Activated naive CD4-positive, alpha-beta T cell treated with anti-CD3 and anti-CD28 coated beads for 36 hours (primary cell): ENCODE measurements around the gene SUPT6H. TPM values are rescaled to one million over a fixed set of nuclear protein-coding genes. Genes with fewer than 3 reads are reported as not detected.

ENCODE experiments used
- CTCF ChIA-PET: fragments of 350-600 bp; sonication (Branson Sonifier 250); formaldehyde crosslinking; loops from one replicate; lab custom pipeline; 2021; ENCODE audit warnings: antibody characterized with exemption; lab: Charles Lee
- DNase-seq: peaks from one replicate; pipeline ENCODE4 v3.0.0-alpha.2; 2020
- H3K27ac Mint-ChIP-seq: one replicate; pipeline ENCODE4 v1.8.0; 2021; ENCODE audit warnings: mild to moderate bottlenecking, mixed read lengths
- H3K27me3 Mint-ChIP-seq: one replicate; pipeline ENCODE4 v1.8.0; 2021; ENCODE audit warnings: low read depth, mixed read lengths
- H3K36me3 Mint-ChIP-seq: one replicate; pipeline ENCODE4 v1.8.0; 2021; ENCODE audit warnings: low read depth, mixed read lengths
- H3K4me1 Mint-ChIP-seq: one replicate; pipeline ENCODE4 v1.8.0; 2021; ENCODE audit warnings: low read depth, mixed read lengths
- H3K4me3 Mint-ChIP-seq: one replicate; pipeline ENCODE4 v1.8.0; 2021; ENCODE audit warnings: mild to moderate bottlenecking, moderate library complexity, mixed read lengths
- H3K9me3 Mint-ChIP-seq: one replicate; pipeline ENCODE4 v1.8.0; 2021; ENCODE audit warnings: mixed read lengths
- intact Hi-C: fragments of 100-400 bp; cut with micrococcal nuclease; formaldehyde crosslinking; loops from one replicate; pipeline ENCODE4 v1.15.1; 2023
- total RNA-seq, 2 experiments: library from RNA; stranded (reverse); gene quantifications; one replicate each; pipeline ENCODE4 v1.2.3, GENCODE V29; 2021

SUPT6H gene
- total RNA-seq, 2 experiments from 2014 or later = 50.8 to 52.1 TPM

- Mint-ChIP-seq H3K9me3 (no peaks in the 10 kb centered on the region), H3K4me3 (no peak overlapping the region), H3K27ac (peak overlapping the region; percentile 22), H3K27me3 (no peaks in the 10 kb centered on the region), H3K36me3 (peaks cover 20% of the 10 kb centered on the region), H3K4me1 (no peaks in the 10 kb centered on the region)
- no peak for DNase-seq
- intact Hi-C loops = no loop called here
- CTCF ChIA-PET = no interaction called here
These were observed 43.2 kb downstream of the SUPT6H start for GRCh38 chr17:28705074-28705659.

- Mint-ChIP-seq H3K27ac (no peak overlapping the region), H3K4me3 (no peak overlapping the region), H3K27me3 (no peaks in the 10 kb centered on the region), H3K36me3 (peaks cover 17% of the 10 kb centered on the region), H3K9me3 (no peaks in the 10 kb centered on the region), H3K4me1 (peaks cover 4% of the 10 kb centered on the region)
- CTCF ChIA-PET = no interaction called here
- no peak for DNase-seq
- intact Hi-C loops = no loop called here
These were observed 43.8 kb downstream of the SUPT6H start for GRCh38 chr17:28705728-28706334.

GRCh38 chr17:28706471-28707338 is 44.7 kb downstream of the SUPT6H start:
- Mint-ChIP-seq H3K4me1 (peaks cover 8% of the 10 kb centered on the region), H3K36me3 (peaks cover 14% of the 10 kb centered on the region), H3K4me3 (no peak overlapping the region), H3K9me3 (no peaks in the 10 kb centered on the region), H3K27me3 (no peaks in the 10 kb centered on the region), H3K27ac (no peak overlapping the region)
- intact Hi-C loops = no loop called here
- CTCF ChIA-PET = no interaction called here
- no peak for DNase-seq

GRCh38 chr17:28707339-28707720 is 45.3 kb downstream of the SUPT6H start:
- Mint-ChIP-seq H3K36me3 (peaks cover 11% of the 10 kb centered on the region), H3K4me3 (no peak overlapping the region), H3K27me3 (peaks cover under 1% of the 10 kb centered on the region), H3K27ac (no peak overlapping the region), H3K9me3 (no peaks in the 10 kb centered on the region), H3K4me1 (peaks cover 15% of the 10 kb centered on the region)
- no peak for DNase-seq
- intact Hi-C loops = no loop called here
- CTCF ChIA-PET = no interaction called here

- no peaks in the 10 kb centered on the region for H3K9me3 Mint-ChIP-seq
- DNase-seq = peak; percentile 92
- H3K4me3 Mint-ChIP-seq = peak overlapping the region; percentile 79
These were observed 49.1 kb downstream of the SUPT6H start for GRCh38 chr17:28710861-28711722.

GRCh38 chr17:28711723-28712031 is 49.7 kb downstream of the SUPT6H start, which contains the start of gene PROCA1:
Gene PROCA1, minus strand, starts transcription at chr17:28711888. Its CDS starts 228 bp downstream, at chr17:28711660.
- no peak for DNase-seq
- CTCF ChIA-PET = interaction anchor here (2.0 to 3.4 kb wide), 2 partner anchors 8 to 15 kb away, joined by 8 to 12 read pairs; partner anchors contain the start of genes RPL23A and TLCD1
- Mint-ChIP-seq H3K27me3 (peaks cover 20% of the 10 kb centered on the region), H3K4me1 (peaks cover 17% of the 10 kb centered on the region), H3K36me3 (no peaks in the 10 kb centered on the region), H3K27ac (peak within 1 kb of the TSS; percentile 79), H3K4me3 (peak within 1 kb of the TSS; percentile 79), H3K9me3 (no peaks in the 10 kb centered on the region)
- intact Hi-C loops = loop anchor here (1.0 to 2.0 kb wide), 4 partner anchors 8 to 67 kb away; partner anchors contain the start of genes BLTP2, NEK8, RPL23A and SUPT6H

More at GRCh38 chr17:28710861-28711722, 49.1 kb downstream of the SUPT6H start:
- Mint-ChIP-seq H3K27me3 (peaks cover 16% of the 10 kb centered on the region), H3K27ac (peak overlapping the region; percentile 79), H3K36me3 (no peaks in the 10 kb centered on the region), H3K4me1 (peaks cover 17% of the 10 kb centered on the region)
- CTCF ChIA-PET = interaction anchor here (0.7 to 3.4 kb wide), 5 partner anchors 9 to 1220 kb away, joined by 3 to 12 read pairs (median 7); partner anchors contain the start of genes RPL23A and TLCD1
- intact Hi-C loops = loop anchor here (1.0 to 2.0 kb wide), 4 partner anchors 8 to 66 kb away; partner anchors contain the start of genes BLTP2, NEK8, RPL23A and SUPT6H

GRCh38 chr17:28712032-28712704 is 50.2 kb downstream of the SUPT6H start:
- H3K4me3 Mint-ChIP-seq = peak overlapping the region; percentile 79
- CTCF ChIA-PET = interaction anchor here (2.0 to 3.4 kb wide), 2 partner anchors 8 to 15 kb away, joined by 8 to 12 read pairs; partner anchors contain the start of genes RPL23A and TLCD1
- peaks cover 20% of the 10 kb centered on the region for H3K27me3 Mint-ChIP-seq
- H3K27ac Mint-ChIP-seq = peak overlapping the region; percentile 79
- peak; percentile 73 for DNase-seq
- intact Hi-C loops = no loop called here
- H3K4me1 Mint-ChIP-seq = peaks cover 17% of the 10 kb centered on the region
- no peaks in the 10 kb centered on the region for H3K9me3 Mint-ChIP-seq
- no peaks in the 10 kb centered on the region for H3K36me3 Mint-ChIP-seq

GRCh38 chr17:28712705-28713415 is 50.9 kb downstream of the SUPT6H start:
- Mint-ChIP-seq H3K4me1 (peaks cover 18% of the 10 kb centered on the region), H3K4me3 (peak overlapping the region; percentile 79), H3K27ac (no peak overlapping the region), H3K27me3 (peaks cover 21% of the 10 kb centered on the region), H3K36me3 (no peaks in the 10 kb centered on the region), H3K9me3 (no peaks in the 10 kb centered on the region)
- intact Hi-C loops = no loop called here
- no peak for DNase-seq
- CTCF ChIA-PET = interaction anchor here (3.4 kb wide), 1 partner anchor 14 kb away, joined by 12 read pairs; the partner anchor contains the start of gene TLCD1

GRCh38 chr17:28714281-28714680 is 52.3 kb downstream of the SUPT6H start:
- intact Hi-C loops = no loop called here
- Mint-ChIP-seq H3K4me3 (no peak overlapping the region), H3K36me3 (no peaks in the 10 kb centered on the region), H3K27ac (no peak overlapping the region), H3K4me1 (peaks cover 29% of the 10 kb centered on the region), H3K9me3 (no peaks in the 10 kb centered on the region), H3K27me3 (peaks cover 27% of the 10 kb centered on the region)
- CTCF ChIA-PET = no interaction called here
- no peak for DNase-seq

GRCh38 chr17:28715217-28715616 is 53.2 kb downstream of the SUPT6H start:
- H3K27ac Mint-ChIP-seq = no peak overlapping the region
- CTCF ChIA-PET = no interaction called here
- peaks cover 27% of the 10 kb centered on the region for H3K27me3 Mint-ChIP-seq
- H3K4me3 Mint-ChIP-seq = no peak overlapping the region
- H3K4me1 Mint-ChIP-seq = peaks cover 33% of the 10 kb centered on the region
- H3K9me3 Mint-ChIP-seq = no peaks in the 10 kb centered on the region
- no peak for DNase-seq
- peaks cover 5% of the 10 kb centered on the region for H3K36me3 Mint-ChIP-seq
- intact Hi-C loops = no loop called here
